Hematopoietic multipotent progenitor cell treated with erythropoietin and hydrocortisone succinate and interleukin-3 and kit ligand, for 17 days (in vitro differentiated cells): ENCODE data around the gene PTPRU.

ENCODE experiments used
- DNase-seq: peaks from one replicate; pipeline ENCODE4 v3.0.0-alpha.2; 2015; ENCODE audit warnings: low spot score

Gene PTPRU

DNA sequence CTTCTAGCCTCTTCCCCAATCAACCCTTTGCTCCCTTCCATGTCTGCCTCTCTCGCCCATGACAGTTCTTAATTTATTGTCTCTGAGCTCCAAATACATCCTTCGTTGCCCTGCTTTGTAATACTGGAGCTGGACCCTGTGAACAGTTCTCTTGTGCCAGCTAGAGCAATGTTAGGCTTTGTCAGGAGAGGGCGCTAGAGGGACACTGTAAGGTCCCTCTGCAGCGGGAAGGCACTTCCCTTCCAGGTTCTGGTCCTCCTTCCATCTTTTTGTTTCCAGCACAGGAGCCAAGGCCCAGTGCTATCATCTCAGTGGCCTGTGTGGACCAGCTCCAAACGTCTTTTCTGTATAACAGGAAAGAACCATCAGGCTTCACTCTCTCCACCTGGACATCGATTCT is 95.9 kb downstream of the PTPRU start:
- DNase-seq, result peak; percentile 13

DNA sequence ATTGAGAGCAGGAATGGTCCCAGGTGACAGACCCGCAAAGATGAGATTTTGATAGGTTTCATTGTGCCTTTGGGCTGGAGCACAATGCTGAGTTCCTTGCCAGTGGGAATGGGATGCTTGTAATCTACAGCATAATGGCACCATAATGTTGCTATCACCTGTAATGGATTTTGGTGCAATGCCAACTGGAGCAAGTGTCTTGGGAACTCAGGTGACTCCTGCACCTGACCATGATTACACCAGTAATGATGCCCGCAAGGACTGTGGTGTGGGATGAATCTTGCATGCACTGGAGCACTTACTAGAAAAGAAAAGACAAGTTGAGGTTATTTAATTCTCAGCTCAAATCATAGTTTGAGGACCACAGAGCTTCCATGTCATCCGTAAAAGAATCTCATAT is 96.7 kb downstream of the PTPRU start:
- DNase-seq, result no peak

DNA sequence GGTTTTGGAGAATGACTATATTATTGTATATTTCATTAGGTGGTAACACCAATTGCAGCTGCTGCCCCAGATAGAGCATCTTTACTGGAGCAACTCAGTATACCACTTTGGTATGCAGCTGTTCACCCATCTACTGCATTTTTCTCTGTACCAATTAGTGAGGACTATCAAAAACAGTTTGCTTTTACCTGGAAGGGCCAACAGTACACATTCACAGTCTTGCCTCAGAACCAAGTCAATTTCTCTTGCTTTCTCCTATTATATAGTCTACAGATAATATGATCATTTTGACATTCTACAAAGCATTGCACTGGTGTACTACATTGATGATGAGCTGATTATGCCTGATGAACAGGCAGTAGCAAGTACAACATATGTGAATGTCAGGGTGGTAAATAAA is 99.3 kb downstream of the PTPRU start:
- no peak for DNase-seq

DNA sequence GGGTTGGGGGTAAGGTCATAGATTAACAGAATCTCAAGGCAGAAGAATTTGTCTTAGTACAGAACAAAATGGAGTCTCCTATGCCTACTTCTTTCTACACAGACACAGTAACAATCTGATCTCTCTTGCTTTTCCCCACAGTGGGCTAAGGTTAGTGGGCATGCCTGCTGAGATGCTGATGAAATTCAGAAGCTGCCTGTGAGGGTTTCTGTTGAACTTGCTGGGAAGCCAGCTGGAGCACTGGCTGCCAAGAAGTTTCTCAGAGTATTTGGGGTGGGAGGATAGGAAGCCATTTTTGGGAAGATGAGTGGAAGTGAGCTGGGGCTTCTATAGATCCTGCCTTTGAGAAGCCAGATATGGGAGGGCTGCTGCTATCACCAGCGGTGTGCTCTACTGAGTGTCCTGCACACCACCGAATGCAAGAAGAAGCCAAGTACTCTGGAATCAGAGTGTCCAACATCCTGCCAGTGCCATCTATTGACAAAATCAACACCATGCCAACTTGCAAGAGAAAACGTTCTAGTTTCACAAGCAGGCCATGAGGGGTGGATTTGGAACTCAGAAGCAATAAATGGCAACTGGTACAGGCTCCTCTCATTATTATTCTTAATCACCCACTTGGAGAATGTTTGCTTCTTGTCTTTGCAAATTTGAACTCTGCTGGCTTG is 102.7 kb downstream of the PTPRU start:
- no peak for DNase-seq

DNA sequence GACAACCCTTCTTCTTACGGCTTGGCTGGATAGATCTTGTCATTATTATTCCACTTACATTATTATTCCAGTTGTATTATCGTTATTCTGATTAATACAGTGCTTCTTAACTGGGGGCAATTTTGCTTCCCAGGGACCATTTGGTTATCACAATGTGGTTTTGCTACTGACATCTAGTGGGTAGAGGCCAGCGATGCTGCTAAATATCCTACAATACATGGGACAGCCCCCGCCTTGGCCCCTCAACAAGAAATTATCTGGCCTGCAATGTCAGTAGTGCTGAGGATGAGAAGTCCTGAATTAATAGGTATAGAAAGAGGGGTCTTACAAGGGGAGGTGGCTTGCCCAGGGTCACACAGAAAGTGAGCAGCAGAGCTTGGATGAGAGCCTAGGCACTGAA is 105.6 kb downstream of the PTPRU start:
- no peak for DNase-seq

DNA sequence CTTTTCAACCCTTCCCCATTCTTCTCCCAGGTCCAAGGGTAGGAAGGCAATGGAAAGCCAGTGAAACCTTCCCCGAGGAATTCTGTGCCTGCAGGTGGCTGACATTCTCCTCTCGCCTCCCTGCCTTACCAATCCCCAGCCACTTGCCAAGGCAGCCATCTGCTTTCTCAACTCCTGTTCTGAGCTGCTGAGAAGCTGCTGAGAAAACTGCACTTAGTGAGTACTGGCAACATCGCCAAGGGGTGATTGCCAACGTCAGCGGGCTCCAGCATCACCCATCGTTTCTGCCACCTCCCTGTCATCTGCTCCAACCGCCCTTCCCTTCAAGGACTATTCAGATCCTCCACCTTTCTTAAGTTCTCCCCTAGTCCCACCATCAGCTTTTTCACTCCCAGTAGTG is 106.0 kb downstream of the PTPRU start:
- no peak for DNase-seq

DNA sequence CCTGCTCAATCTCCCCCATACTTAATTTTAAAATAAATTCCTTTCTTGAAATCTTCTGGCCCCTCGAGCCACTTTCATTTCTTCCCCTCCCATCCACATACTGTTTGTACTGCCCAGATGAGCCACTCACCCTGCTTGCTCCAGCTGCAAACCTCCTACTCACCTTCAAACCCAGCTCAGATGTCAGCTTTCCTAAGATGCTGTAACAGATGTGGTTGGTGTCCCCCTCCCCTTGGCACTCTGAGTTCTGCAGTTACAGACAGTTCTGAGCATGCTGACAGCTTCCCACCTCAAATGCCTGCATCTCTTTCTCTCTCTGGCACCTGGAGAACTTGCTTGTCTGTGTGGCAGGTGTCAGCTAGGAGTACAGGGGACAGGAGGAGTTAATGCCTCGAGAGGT is 106.7 kb downstream of the PTPRU start:
- DNase-seq, result no peak

DNA sequence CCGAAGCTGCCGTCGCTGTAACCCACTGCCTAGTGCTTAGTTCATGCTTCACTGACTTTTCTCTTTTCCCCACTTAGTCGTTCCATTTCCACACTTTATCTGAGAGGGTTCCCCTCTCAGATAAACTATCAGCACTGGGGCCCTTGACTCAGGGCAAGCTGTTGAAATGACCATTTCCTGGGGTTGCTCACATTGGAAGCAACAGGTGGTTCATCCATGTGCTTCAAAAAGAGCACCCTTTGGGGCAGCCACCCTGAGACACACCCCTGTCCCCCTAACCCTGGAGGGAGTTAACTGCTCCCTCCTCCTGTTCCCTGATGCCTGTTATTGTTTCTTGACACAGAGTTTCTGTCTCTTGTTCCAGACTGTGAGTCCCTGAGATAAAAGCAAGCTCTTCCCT is 107.2 kb downstream of the PTPRU start:
- DNase-seq, result no peak

DNA sequence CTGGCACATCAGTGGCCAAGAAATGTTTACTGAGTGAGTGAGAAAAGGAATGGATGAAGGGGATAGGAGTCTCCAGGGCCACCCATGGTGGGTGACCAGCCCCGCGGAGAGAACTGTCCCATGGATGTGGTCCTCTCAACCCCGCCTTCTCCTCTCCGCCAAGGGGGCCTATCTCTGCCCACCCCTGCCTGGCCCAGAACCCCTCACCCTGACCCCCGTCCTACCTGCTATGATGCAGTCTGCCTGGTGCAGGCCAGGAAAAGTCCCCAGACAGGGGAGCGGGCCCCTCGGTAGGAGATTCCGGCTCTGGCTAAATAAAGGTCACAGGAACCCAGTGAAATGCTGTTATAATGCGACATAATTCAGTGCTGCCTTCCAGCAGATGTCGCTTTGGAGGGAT is 107.6 kb downstream of the PTPRU start:
- no peak for DNase-seq

DNA sequence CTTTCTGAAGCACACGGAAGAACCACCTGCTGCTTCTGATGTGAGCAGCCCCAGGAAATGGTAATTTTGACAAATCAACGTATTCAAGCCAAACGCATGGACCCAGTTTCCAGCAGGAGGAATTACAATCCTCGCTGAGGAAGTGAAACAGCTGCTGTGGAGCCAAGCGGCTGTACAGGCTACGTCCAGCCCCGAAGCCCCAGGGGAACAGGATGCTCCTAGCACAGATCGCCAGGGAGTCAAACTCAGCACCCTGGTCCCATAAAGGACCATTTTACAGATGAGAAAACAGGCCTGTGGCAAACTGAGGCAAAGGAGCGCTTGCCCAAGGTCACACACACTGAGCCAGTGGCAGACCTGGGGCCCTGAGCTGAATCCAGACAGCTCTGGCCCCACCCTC is 108.0 kb downstream of the PTPRU start:
- no peak for DNase-seq

DNA sequence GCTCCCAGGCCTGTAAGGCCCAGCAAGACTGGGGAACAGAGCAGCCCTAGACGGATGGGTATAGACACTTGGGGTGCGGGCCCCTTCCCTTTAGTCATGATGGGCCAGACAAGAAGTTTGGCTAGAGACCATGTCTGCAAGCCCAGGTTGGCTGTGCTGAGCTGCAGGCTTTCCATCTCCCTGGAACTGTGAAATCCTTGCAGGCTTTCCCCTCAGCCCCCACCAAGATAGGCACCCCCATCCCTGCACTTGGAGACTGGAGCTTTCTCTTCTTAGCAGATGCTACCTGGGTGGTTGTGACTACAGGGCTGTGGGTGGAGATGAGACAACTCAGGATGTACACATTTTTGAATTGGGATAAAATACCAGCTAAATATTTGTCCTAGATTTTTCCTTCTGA is 110.3 kb downstream of the PTPRU start:
- DNase-seq, result no peak

DNA sequence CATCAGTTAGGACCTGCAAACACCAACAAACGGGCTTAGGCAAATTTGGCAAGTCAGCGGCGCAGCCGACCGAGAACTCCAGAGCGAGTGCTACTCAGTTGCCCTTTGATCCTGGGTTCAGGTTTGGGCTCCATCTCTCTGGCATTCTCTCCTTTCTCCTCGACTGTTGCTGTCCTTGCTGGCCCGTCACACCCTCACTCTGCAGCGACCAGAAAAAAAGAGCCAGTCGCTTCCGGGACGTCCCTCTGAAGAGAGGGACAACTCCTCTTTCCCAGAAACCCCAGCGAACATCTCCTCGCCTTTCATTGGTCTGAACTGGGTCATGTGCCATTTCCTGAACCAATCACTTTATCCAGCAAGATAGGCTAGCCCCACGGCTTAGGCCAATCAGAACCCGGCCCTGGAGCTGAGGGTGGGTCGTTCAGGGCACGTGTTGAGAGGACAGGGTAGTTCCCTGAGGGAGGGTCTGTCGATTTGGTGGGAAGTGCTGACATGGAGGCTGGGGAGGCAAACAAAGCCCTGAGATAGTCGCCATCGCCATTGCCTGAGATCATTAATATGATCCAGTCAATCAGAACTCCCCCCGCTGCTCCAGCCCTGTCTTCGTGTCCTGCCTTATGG is 113.7 kb downstream of the PTPRU start:
- DNase-seq, result no peak

DNA sequence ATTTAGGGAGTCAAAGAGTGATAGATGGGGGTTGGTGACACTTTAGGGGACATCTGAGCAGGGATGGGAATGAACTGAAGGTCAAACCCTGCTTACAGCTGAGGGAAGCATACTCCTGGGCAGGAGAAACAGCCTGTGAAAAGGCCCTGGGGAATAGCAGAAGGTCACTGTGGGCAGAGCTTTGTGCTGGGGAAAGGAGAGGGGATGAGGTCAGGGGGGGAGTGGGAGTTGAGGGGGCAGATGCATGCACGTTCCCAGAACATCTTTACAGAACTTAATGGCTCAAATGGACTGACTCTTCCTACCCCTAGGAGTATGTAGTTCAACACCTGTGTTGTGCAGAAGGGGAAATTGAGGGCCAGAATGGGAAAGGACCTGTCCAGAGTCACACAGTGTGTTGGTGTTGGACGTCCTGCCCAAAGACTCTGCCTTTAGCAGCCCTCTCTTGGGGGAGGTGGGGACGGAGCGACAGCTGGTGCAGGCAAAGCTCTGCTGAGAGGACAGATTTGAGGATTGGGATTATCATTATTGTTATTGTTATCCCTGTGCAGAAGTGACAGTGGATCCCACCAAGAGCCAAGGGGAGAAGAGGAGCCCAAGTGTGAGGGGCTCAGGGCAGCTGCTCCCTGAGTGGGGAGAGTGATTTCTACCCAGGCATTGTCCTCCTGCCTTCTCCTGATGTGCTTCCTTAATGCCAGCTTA is 116.5 kb downstream of the PTPRU start:
- no peak for DNase-seq

DNA sequence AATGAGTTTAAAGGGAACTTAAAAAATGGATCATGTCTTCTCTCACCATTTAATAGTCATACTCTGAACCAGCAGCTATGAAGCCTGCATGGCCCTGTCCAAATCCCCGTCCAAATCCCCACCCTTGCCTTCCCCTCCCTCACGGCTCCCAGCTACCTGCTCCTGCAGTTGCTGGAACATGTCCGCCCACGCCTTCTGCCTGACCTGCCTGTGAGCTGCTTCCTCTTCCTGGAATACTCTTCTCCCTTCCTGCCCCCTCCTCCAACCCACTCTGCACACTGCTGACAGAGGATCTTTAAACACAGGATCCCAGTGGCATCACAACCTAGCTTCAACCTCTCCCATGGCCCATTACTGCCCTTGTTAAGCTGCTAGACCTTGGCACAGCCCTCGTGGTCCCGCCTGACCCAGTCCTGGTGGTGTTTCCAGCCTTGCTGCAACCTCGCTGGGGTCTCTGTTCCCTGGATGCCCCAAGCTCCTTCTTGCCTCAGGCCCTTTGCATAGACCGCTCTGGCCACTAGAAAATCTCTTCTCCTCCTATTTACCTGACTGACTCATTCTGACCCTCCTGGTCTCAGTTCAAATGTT is 118.3 kb downstream of the PTPRU start:
- no peak for DNase-seq

DNA sequence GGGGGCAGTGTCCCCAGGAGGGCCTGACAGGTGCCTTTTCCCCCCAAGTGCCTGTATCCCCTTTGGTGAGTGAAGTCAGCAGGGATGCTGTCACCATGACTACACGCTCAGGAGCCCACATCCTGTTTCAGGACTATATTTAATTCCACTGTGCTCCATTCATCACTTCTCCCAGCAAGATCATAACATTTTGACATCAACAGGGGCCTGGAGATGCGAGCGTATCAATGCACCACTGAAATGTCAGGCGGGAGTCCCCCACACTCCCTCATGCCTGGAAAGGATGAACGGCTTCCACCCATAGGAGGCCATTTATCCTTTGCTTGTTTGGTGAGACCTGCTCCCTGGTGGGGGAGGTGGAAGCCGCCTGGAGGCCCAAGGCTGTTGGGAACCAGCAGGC is 119.1 kb downstream of the PTPRU start:
- no peak for DNase-seq

DNA sequence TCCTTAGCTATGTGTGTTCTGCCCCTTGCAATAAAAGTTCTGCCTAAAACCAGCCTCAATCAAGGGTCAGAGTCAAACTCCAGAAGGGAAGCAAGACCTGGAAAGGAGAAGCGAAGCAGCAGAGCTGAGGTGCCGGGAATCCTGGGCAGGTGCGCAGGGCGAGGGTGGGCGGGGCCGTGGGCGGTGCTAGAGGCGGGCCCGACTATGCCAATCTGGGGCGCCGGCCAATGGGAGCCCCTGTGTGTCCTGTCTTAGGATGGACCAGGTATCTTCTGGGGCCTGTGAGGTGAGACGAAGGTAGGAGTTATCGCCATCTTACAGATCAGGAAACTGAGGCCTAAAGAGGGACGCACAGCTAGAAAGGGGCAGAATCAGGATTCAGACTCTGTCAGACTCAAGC is 120.3 kb downstream of the PTPRU start:
- DNase-seq, result no peak

DNA sequence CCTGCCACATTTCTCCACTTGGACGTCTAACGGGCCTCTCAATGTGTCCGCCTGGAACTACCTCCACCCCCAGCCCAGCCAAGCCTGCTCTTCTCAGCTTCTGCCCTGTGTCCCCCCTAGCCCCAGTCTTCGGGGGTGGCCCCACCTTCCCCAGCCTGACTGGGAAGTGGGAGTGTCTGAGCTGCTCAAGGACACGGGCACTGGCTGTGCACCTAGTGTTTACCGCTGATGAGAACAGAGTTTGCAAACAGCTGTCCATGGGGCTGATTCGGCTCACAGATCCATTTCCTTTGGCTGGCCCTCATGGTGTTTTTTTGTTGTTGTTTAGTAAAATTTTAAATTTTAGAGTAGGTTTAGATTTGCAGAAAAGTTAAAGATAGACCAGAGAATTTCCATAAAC is 121.1 kb downstream of the PTPRU start:
- DNase-seq, result no peak

DNA sequence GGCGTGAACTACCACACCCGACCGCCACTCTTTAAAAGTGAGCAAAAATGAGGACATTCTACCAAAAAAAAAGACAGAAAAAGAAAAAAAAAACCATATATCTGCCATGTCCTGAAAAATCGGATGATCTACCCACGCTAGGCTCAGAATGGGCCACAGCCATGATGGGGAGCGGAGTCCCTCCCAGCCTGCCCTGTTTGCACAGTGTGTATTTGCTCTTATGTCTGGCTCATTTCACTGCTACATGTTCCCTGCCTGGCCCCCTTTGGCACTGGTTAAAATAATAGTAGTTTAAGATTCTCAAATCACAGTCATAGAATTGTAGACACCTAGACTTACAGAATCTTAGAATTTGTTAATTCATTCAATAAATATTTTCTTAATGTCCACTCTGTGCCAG is 121.9 kb downstream of the PTPRU start:
- DNase-seq, result no peak

DNA sequence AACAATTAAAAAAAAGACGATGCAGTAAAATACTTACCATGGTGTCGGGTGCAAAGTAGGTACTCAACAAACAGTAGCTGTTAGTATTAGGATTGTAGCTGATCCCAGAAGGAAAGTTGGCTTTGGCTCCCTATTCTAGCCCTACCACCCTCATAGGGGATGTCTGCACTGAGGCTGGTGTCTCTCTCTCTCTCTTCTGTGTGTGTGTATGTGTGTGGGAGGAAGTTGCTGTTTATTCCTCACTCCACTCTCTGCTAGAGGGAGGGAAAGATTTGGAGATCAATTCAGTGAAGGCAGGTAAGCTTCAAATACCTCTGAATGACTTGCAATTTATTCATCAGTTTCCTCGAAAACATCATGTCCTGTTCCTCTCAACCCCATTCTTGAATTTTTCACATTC is 124.4 kb downstream of the PTPRU start:
- DNase-seq, result no peak

DNA sequence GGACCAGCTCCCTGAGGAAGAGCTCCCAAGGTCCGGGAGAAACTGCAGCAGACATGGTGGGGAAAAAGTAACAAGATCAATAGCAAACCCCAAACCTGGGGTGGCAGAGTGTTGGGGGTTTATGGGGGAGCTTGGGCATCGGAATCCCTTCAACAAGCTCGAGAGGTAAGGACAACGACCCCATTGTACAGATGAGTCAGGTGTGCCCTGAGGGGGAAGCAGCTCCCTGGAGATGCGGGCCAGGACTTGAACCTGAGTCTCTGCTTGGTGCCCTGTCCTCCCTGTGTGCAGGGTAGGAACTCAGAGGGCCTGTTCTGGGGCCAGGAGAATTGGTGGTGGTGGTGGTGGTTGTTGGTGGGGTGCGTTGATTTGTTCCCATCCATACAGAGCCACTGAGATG is 125.4 kb downstream of the PTPRU start:
- DNase-seq, result no peak

DNA sequence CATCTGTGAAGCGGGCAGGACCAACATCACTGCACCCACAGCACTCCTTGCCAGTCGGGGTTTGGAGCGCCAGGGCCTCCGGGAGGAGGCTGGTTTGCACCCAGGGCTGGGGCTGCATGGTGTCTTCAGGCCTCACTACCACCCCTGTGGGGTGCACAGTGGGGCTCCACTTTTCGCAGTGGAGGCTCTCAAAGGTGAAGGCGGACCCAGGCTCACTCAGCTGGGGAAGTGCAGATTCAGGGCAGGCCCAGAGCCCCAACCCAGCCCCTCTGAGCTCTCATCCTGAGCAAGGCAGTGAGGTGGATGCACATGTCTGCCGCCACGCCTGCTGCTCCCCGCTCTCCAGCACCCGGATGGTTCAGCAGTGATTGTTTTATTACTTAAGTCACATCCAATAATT is 125.8 kb downstream of the PTPRU start:
- DNase-seq, result no peak

DNA sequence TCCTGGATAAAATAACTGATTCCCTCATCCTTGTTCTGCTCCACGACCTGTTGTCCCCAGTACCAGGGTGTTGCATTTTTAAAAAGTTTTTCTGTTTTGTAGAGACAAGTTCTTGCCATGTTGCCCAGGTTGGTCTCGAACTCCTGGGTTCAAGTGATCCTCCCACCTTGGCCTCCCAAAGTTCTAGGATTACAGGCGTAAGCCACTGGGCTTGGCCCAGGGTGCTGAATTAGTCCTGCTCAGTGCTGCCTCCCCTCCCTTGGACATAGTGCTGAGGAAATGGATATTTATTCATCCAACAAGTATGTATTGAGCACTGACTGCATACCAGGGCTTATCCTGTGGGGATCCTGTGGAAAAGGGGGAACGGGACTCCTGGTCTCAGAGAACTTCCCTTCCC is 126.4 kb downstream of the PTPRU start:
- DNase-seq, result no peak

DNA sequence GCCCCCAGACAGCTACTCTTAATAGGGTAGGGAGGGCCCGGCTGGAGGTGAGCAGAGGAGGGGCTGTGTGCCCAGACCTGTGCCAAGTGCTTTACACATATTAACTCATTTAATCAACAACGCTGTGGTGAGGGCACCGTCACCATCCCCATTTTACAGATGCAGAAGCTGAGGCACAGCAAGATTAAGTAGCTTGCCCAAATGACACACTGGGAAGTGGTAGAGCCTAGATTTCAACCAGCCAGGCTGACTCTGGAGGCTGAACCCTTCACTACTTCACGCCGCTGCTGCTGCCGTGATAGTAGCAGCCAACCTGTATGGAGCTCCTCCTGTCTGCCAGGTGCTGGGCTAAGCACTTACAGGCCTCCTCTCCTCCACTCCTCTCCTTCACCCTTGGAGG is 127.2 kb downstream of the PTPRU start:
- no peak for DNase-seq
